ENCODE data around the gene BTRC. TPM values are rescaled to one million over a fixed set of nuclear protein-coding genes. Genes with fewer than 3 reads are reported as not detected.

The BTRC gene
- total RNA-seq, 1 donor from 2014 or later = 27.5 TPM

DNA sequence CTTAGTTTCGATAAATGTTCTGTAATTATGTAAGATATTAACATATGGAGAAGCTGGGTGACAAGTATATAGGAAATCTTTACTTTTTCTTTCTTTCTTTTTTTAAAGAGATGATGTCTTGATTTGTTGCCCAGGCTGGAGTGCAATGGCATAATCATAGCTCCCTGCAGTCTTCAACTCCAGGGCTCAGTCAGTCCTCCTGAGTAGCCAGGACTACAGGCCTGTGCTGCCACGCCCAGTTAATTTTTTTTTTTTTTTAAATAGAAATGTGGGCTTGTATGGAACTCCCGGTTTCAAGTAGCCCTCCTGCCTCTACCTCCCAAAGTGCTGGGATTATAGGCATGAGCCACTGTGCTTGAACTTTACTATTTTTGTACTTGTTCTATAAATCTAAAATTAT, 122.4 kb downstream of the BTRC start:
- H3K9me3 Mint-ChIP-seq (ENCODE audit: unreplicated experiment) = no peaks in the 10 kb centered on the region
- TF ChIP-seq, protein P1, sequence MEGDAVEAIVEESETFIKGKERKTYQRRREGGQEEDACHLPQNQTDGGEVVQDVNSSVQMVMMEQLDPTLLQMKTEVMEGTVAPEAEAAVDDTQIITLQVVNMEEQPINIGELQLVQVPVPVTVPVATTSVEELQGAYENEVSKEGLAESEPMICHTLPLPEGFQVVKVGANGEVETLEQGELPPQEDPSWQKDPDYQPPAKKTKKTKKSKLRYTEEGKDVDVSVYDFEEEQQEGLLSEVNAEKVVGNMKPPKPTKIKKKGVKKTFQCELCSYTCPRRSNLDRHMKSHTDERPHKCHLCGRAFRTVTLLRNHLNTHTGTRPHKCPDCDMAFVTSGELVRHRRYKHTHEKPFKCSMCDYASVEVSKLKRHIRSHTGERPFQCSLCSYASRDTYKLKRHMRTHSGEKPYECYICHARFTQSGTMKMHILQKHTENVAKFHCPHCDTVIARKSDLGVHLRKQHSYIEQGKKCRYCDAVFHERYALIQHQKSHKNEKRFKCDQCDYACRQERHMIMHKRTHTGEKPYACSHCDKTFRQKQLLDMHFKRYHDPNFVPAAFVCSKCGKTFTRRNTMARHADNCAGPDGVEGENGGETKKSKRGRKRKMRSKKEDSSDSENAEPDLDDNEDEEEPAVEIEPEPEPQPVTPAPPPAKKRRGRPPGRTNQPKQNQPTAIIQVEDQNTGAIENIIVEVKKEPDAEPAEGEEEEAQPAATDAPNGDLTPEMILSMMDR (IDR thresholded peaks at IDR 0.05; ENCODE audit: unreplicated experiment) = no peak
- H3K27me3 Mint-ChIP-seq (ENCODE audit: unreplicated experiment) = no peaks in the 10 kb centered on the region
- no peak for DNase-seq (ENCODE audit: low spot score)
- no peak overlapping the region for H3K4me3 Mint-ChIP-seq (ENCODE audit: unreplicated experiment)
- H3K36me3 Mint-ChIP-seq (ENCODE audit: low read depth, unreplicated experiment) = no peaks in the 10 kb centered on the region
- no peaks in the 10 kb centered on the region for H3K4me1 Mint-ChIP-seq (ENCODE audit: unreplicated experiment)
- no peak overlapping the region for H3K27ac Mint-ChIP-seq (ENCODE audit: unreplicated experiment)

DNA sequence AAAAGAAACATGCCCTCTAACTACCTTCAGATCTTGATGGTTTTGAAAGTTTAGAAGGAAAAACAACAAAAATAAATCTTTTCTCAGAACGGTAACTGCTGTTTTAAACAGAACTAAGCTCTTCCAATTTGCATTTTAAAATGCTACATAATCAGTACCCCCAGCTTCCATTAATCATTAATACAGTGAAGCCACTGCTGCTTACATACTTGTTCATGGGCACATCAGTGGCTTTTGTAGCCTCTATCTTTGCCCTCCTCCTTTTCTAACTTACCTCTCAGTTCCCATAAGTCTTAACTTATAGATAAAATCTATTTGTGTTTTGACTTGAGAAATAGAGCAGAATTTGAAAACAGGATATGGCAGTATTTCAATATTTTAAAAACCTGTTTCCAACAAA, 125.0 kb downstream of the BTRC start:
- Mint-ChIP-seq H3K36me3 (ENCODE audit: low read depth, unreplicated experiment) (no peaks in the 10 kb centered on the region), H3K27ac (ENCODE audit: unreplicated experiment) (no peak overlapping the region), H3K27me3 (ENCODE audit: unreplicated experiment) (no peaks in the 10 kb centered on the region), H3K4me1 (ENCODE audit: unreplicated experiment) (peaks cover 7% of the 10 kb centered on the region), H3K4me3 (ENCODE audit: unreplicated experiment) (no peak overlapping the region), H3K9me3 (ENCODE audit: unreplicated experiment) (no peaks in the 10 kb centered on the region)
- DNase-seq (ENCODE audit: low spot score) = no peak
- TF ChIP-seq, protein P1 (IDR thresholded peaks at IDR 0.05; ENCODE audit: unreplicated experiment) = no peak

DNA sequence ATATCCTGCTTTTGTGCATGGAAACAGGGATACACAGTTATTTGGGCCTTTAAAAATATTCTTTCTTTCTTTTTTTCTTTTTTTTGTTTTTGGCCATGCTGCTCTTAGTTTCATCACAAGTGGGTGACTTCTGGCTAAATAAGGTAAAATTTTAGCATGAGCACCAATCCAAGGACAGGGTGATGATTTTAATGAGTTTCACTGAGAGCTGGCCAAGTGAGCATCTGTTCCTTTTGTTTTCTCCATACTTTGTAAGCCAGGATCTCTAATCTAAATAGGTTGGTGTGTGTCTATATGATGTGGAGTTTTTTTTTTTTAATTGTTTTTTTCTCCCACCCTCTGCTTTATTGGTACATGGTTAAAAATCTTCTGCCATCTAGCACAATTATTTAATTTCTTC, 127.3 kb downstream of the BTRC start:
- Mint-ChIP-seq H3K27ac (ENCODE audit: unreplicated experiment) (no peak overlapping the region), H3K36me3 (ENCODE audit: low read depth, unreplicated experiment) (no peaks in the 10 kb centered on the region), H3K4me1 (ENCODE audit: unreplicated experiment) (peaks cover 19% of the 10 kb centered on the region), H3K27me3 (ENCODE audit: unreplicated experiment) (no peaks in the 10 kb centered on the region), H3K4me3 (ENCODE audit: unreplicated experiment) (no peak overlapping the region), H3K9me3 (ENCODE audit: unreplicated experiment) (no peaks in the 10 kb centered on the region)
- TF ChIP-seq, protein P1 (IDR thresholded peaks at IDR 0.05; ENCODE audit: unreplicated experiment) = no peak
- DNase-seq (ENCODE audit: low spot score) = no peak

DNA sequence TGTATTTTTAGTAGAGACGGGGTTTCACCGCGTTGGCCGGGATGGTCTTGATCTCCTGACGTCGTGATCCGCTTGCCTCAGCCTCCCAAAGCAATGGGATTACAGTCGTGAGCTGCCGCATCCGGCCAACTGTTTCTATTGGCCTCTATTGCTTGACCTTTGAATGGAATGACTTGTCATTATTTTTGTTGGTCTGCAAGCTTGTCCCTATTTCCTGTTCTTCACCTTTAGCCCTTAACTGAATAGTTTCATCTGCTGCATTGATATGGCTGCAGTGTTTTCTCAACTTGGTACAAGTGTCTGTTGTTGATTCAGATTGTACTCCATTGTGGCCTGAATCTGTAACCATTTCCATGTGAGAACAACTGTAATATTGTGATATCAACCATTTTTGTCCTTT, 128.6 kb downstream of the BTRC start:
- Mint-ChIP-seq H3K36me3 (ENCODE audit: low read depth, unreplicated experiment) (no peaks in the 10 kb centered on the region), H3K4me1 (ENCODE audit: unreplicated experiment) (peaks cover 21% of the 10 kb centered on the region), H3K27ac (ENCODE audit: unreplicated experiment) (no peak overlapping the region), H3K9me3 (ENCODE audit: unreplicated experiment) (no peaks in the 10 kb centered on the region), H3K27me3 (ENCODE audit: unreplicated experiment) (no peaks in the 10 kb centered on the region), H3K4me3 (ENCODE audit: unreplicated experiment) (no peak overlapping the region)
- DNase-seq (ENCODE audit: low spot score) = no peak
- TF ChIP-seq, protein P1 (IDR thresholded peaks at IDR 0.05; ENCODE audit: unreplicated experiment) = no peak

DNA sequence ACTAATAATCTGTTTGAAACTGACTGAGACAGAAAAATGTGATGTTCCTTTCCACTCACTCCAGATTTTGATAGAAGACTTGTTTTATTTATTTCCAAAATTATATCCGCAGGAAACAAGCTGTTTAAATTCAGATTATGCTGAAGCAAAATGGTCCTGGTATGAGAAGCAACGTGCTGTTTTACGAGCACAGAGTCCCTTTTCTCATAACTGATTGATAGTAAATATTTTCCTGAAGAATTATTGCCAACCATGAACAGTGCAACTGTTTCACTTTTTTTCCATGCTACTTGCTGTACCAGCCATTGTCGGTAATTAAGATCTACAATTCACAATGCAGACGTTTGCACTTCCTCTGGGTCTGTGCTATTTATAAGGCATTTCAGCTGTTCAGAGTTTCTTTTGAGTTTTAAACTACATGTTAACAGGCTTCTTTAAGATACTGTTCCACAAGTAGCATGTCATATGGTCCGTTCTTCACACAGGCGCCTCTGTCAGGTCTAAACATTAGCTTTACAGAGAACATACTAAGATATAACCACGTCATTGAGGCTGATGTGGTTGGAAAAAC, 130.3 kb downstream of the BTRC start:
- Mint-ChIP-seq H3K27me3 (ENCODE audit: unreplicated experiment) (no peaks in the 10 kb centered on the region), H3K27ac (ENCODE audit: unreplicated experiment) (no peak overlapping the region), H3K9me3 (ENCODE audit: unreplicated experiment) (no peaks in the 10 kb centered on the region), H3K4me1 (ENCODE audit: unreplicated experiment) (peaks cover 24% of the 10 kb centered on the region), H3K4me3 (ENCODE audit: unreplicated experiment) (no peak overlapping the region), H3K36me3 (ENCODE audit: low read depth, unreplicated experiment) (no peaks in the 10 kb centered on the region)
- TF ChIP-seq, protein P1 (IDR thresholded peaks at IDR 0.05; ENCODE audit: unreplicated experiment) = no peak
- no peak for DNase-seq (ENCODE audit: low spot score)
